H7 (cell line): Measurements from ENCODE around the gene DNAI7. TPM values are rescaled to one million over a fixed set of nuclear protein-coding genes. Genes with fewer than 3 reads are reported as not detected.

Experiments used
- DNase-seq: peaks from one replicate; pipeline ENCODE4 v3.0.0; 2012
- H3K27me3 ChIP-seq: 2 replicates; pipeline ENCODE4 v1.6.0; 2011; ENCODE audit warnings: mild to moderate bottlenecking, low read length; ENCODE audit not compliant: control insufficient read depth, insufficient read depth
- H3K36me3 ChIP-seq: replicated peaks from 2 replicates; pipeline ENCODE4 v1.5.1; 2011; ENCODE audit warnings: low read length; ENCODE audit not compliant: control insufficient read depth, insufficient read depth
- H3K4me3 ChIP-seq: 2 replicates; pipeline ENCODE4 v1.5.1; 2011; ENCODE audit warnings: low read depth, mild to moderate bottlenecking, control low read depth, low read length, moderate library complexity; ENCODE audit not compliant: insufficient read depth
- total RNA-seq: library from RNA; depleted of rRNA; stranded (reverse); fragments of >200 nt; shearing (Covaris generic); gene quantifications from 2 replicates; pipeline ENCODE4 v1.2.3, GENCODE V29; 2014; rRNA removed

The DNAI7 gene
- total RNA-seq: 0.59 TPM in 1 of 2 replicates, not detected in the other

GRCh38 chr12:25195056-25195971, at the start of gene DNAI7, which contains the start of gene ETFRF1:
Gene DNAI7 (minus strand): TSS chr12:25195160. CDS start chr12:25195078, 82 bp downstream.
Gene ETFRF1 (plus strand): TSS chr12:25195237. CDS start chr12:25203957, 8,720 bp downstream.
- DNase-seq: peak; percentile 88
- Histone ChIP-seq H3K4me3 (peak within 1 kb of the TSS; percentile 67), H3K36me3 (no peaks in the 10 kb centered on the region), H3K27me3 (no peaks in the 10 kb centered on the region)

- Histone ChIP-seq H3K27me3 (no peaks in the 10 kb centered on the region), H3K4me3 (no peak overlapping the region), H3K36me3 (no peaks in the 10 kb centered on the region)
- DNase-seq: no peak
Measured at GRCh38 chr12:25243680-25243990, 48.7 kb upstream of the DNAI7 start.

GRCh38 chr12:25242981-25243679, 48.2 kb upstream of the DNAI7 start:
- Histone ChIP-seq H3K27me3 (no peaks in the 10 kb centered on the region), H3K36me3 (no peaks in the 10 kb centered on the region)
- no peak for DNase-seq

GRCh38 chr12:25241167-25242020, 46.4 kb upstream of the DNAI7 start:
- Histone ChIP-seq H3K27me3 (no peaks in the 10 kb centered on the region), H3K36me3 (no peaks in the 10 kb centered on the region; the same call in 1 of the 2 replicates), H3K4me3 (no peak overlapping the region)
- DNase-seq: peak; percentile 16

More at GRCh38 chr12:25242981-25243679, 48.2 kb upstream of the DNAI7 start:
- no peak overlapping the region for H3K4me3 ChIP-seq

- no peak overlapping the region for H3K4me3 ChIP-seq
- no peaks in the 10 kb centered on the region for H3K27me3 ChIP-seq
- no peaks in the 10 kb centered on the region; the same call in 1 of the 2 replicates for H3K36me3 ChIP-seq
- DNase-seq: no peak
Measured at GRCh38 chr12:25236626-25237025, 41.7 kb upstream of the DNAI7 start.

- Histone ChIP-seq H3K27me3 (no peaks in the 10 kb centered on the region), H3K4me3 (no peak overlapping the region), H3K36me3 (no peaks in the 10 kb centered on the region; the same call in 1 of the 2 replicates)
- DNase-seq: no peak
Measured at GRCh38 chr12:25236190-25236589, 41.2 kb upstream of the DNAI7 start.

GRCh38 chr12:25213338-25213737, 18.4 kb upstream of the DNAI7 start:
- DNase-seq: no peak
- H3K27me3 ChIP-seq: no peaks in the 10 kb centered on the region
- H3K36me3 ChIP-seq: no peaks in the 10 kb centered on the region; the same call in none of the 2 replicates
- H3K4me3 ChIP-seq: no peak overlapping the region

GRCh38 chr12:25208554-25208953, 13.6 kb upstream of the DNAI7 start:
- DNase-seq: no peak
- H3K4me3 ChIP-seq: no peak overlapping the region
- no peaks in the 10 kb centered on the region for H3K27me3 ChIP-seq
- peaks cover 2% of the 10 kb centered on the region for H3K36me3 ChIP-seq

- no peak for DNase-seq
- peaks cover 2% of the 10 kb centered on the region for H3K36me3 ChIP-seq
Measured at GRCh38 chr12:25207846-25208245, 12.9 kb upstream of the DNAI7 start.

GRCh38 chr12:25207411-25207810, 12.5 kb upstream of the DNAI7 start:
- no peaks in the 10 kb centered on the region for H3K27me3 ChIP-seq
- no peak for DNase-seq
- no peak overlapping the region for H3K4me3 ChIP-seq
- peaks cover 2% of the 10 kb centered on the region for H3K36me3 ChIP-seq

More at GRCh38 chr12:25207846-25208245, 12.9 kb upstream of the DNAI7 start:
- Histone ChIP-seq H3K27me3 (no peaks in the 10 kb centered on the region), H3K4me3 (no peak overlapping the region)

GRCh38 chr12:25202137-25202536, 7.2 kb upstream of the DNAI7 start:
- DNase-seq: no peak

GRCh38 chr12:25200703-25201102, 5.7 kb upstream of the DNAI7 start:
- Histone ChIP-seq H3K27me3 (no peaks in the 10 kb centered on the region), H3K36me3 (no peaks in the 10 kb centered on the region; the same call in 1 of the 2 replicates), H3K4me3 (no peak overlapping the region)
- DNase-seq: no peak

More at GRCh38 chr12:25202137-25202536, 7.2 kb upstream of the DNAI7 start:
- Histone ChIP-seq H3K36me3 (no peaks in the 10 kb centered on the region; the same call in 1 of the 2 replicates), H3K27me3 (no peaks in the 10 kb centered on the region), H3K4me3 (no peak overlapping the region)

- DNase-seq: no peak
- H3K4me3 ChIP-seq: no peak overlapping the region
- H3K36me3 ChIP-seq: no peaks in the 10 kb centered on the region; the same call in 1 of the 2 replicates
- H3K27me3 ChIP-seq: no peaks in the 10 kb centered on the region
Measured at GRCh38 chr12:25197608-25198007, 2.6 kb upstream of the DNAI7 start.

GRCh38 chr12:25194722-25195055, 271 bp downstream of the DNAI7 start:
- Histone ChIP-seq H3K4me3 (peak overlapping the region; percentile 67), H3K27me3 (no peaks in the 10 kb centered on the region), H3K36me3 (no peaks in the 10 kb centered on the region)
- DNase-seq: no peak
